Measurements from ENCODE around the gene CACUL1. TPM values are rescaled to one million over a fixed set of nuclear protein-coding genes. Genes with fewer than 3 reads are reported as not detected.

Gene CACUL1
- total and polyA plus RNA-seq, 2 donors (not counting 3 experiments of a cell fraction or from before 2014, with no cell fraction given): 6.0 to 35.1 TPM

DNA sequence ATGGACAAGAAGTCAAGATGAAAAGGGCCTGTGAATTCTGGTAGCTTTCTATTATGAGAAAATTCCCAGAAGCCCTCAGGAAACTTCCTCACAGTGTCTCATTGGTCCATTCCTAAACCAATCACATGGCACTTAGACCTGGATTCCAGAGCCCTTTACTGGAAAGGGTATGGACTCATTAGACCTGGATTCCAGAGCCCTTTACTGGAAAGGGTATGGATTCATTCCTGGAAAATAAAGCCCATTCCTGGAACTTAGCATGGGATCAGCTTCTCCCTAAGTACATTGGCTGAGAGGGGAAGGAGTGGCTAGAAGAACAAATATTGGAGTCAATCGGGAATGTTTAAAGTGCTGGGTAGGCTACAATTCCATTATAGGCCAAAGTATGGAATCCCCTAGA is 3.7 kb upstream of the CACUL1 start:
- no peaks in the 10 kb centered on the region for H3K36me3 ChIP-seq (ENCODE audit: control insufficient read depth in 2 of 2, extremely low read depth in 1 of 2, insufficient read depth in 2 of 2, low read length in 2 of 2)
- peaks cover 9% of the 10 kb centered on the region for H3K79me2 ChIP-seq (ENCODE audit: control insufficient read depth, insufficient read depth, low read length)
- no peak for FAIRE-seq
- ChIA-PET CTCF (interaction anchor here (1.2 kb wide), 1 partner anchor 37 kb away, joined by 5 read pairs; no protein-coding TSS in a partner anchor), POLR2A (no interaction called here)
- dilution Hi-C loops (cut with MboI; ENCODE audit: extremely low pct_ligation_motif_present, low sequenced_read_pairs) (no loop called here), intact Hi-C loops (cut with micrococcal nuclease) (loop anchor here (10.0 kb wide), 3 partner anchors 414 to 1384 kb away; partner anchors contain the start of genes FAM204A and PDZD8)
- H3K27ac ChIP-seq (ENCODE audit: insufficient read depth, low read depth, low read length): no peak overlapping the region
- no peak overlapping the region for H2AFZ ChIP-seq (ENCODE audit: low read depth, low read length)
- DNase-seq (ENCODE audit: low read depth, low spot score): no peak
- no peaks in the 10 kb centered on the region for H3K9me1 ChIP-seq (replicated peaks; ENCODE audit: control insufficient read depth, extremely low read depth, insufficient read depth, low read length)
- peaks cover 2% of the 10 kb centered on the region in 2 experiments for H3K27me3 ChIP-seq (ENCODE audit: control insufficient read depth in 2 of 2, insufficient read depth in 2 of 2, low read length in 2 of 2)
- no TSS peak for BruUV-seq (replicated peaks)
- peaks cover 1% of the 10 kb centered on the region for H3K4me1 ChIP-seq (ENCODE audit: control insufficient read depth, extremely low read depth, insufficient read depth, low read length)
- no peak overlapping the region for H3K4me3 ChIP-seq (replicated peaks in 1 of 3; ENCODE audit: insufficient read depth in 1 of 3, low read depth in 1 of 3, low read length in 3 of 3)
- no peak overlapping the region for H3K9ac ChIP-seq (replicated peaks; ENCODE audit: extremely low read depth, insufficient read depth, low read length)
- H4K20me1 ChIP-seq (replicated peaks; ENCODE audit: control insufficient read depth, extremely low read depth, insufficient read depth, low read length): no peaks in the 10 kb centered on the region
- no peak overlapping the region for H3K4me2 ChIP-seq (ENCODE audit: insufficient read depth, low read length)
- no peaks in the 10 kb centered on the region for H3K9me3 ChIP-seq (replicated peaks; ENCODE audit: control insufficient read depth, insufficient read depth, low read length)
- no peak for TF ChIP-seq POLR2A (IDR thresholded peaks at IDR 0.05; ENCODE audit: low read depth, low read length)
- no peak for TF ChIP-seq JUN (IDR thresholded peaks at IDR 0.05; ENCODE audit: borderline replicate concordance, insufficient read depth, insufficient read length, low read depth)
- TF ChIP-seq MYC (IDR thresholded peaks at IDR 0.05; ENCODE audit: low read depth, low read length): no peak
- no peak for TF ChIP-seq GATA2 (IDR thresholded peaks at IDR 0.05; ENCODE audit: insufficient read depth, insufficient read length, low read depth, low read length)
- no peak for TF ChIP-seq EZH2 (IDR thresholded peaks at IDR 0.05; ENCODE audit: borderline replicate concordance, low read depth, low read length, severe bottlenecking)
- no peak for TF ChIP-seq FOS (IDR thresholded peaks at IDR 0.05; ENCODE audit: borderline replicate concordance, insufficient read depth, low read length)

DNA sequence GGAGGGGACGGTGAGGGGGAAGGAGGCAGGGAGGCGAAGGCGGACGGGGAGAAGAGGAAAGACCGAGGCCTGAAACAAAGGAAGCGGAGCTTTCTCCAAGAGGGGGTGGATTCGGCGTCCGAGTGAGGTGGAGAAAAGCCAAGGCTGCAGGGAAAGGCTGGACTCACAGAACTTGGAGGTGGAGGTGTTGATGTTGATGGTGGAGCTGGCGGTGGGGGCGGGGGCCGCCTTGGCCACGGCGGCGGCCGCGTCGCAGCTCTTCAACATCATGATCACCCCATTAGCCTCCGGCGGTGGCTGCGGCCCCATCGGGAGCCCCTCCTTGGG is 578 bp downstream of the CACUL1 start:
- peak overlapping the region; percentile 55 to 96 (median 84) for H3K4me3 ChIP-seq (replicated peaks in 1 of 3; ENCODE audit: insufficient read depth in 1 of 3, low read depth in 1 of 3, low read length in 3 of 3)
- peak; percentile 63 for DNase-seq (ENCODE audit: low read depth, low spot score)
- peaks cover 13% of the 10 kb centered on the region for H3K4me1 ChIP-seq (ENCODE audit: control insufficient read depth, extremely low read depth, insufficient read depth, low read length)
- peak overlapping the region; percentile 96 for H3K4me2 ChIP-seq (ENCODE audit: insufficient read depth, low read length)
- TF ChIP-seq JUN (IDR thresholded peaks at IDR 0.05; ENCODE audit: borderline replicate concordance, insufficient read depth, insufficient read length, low read depth): no peak
- no peak for TF ChIP-seq MAX (IDR thresholded peaks at IDR 0.05; ENCODE audit: insufficient read depth, insufficient read length)
- no peak for TF ChIP-seq POLR2AphosphoS5 (IDR thresholded peaks at IDR 0.05; ENCODE audit: insufficient read depth, low read depth, low read length)
- no peak for TF ChIP-seq CTCF (IDR thresholded peaks at IDR 0.05; ENCODE audit: extremely low read depth in 1 of 2, insufficient read depth in 1 of 2, low read depth in 1 of 2, low read length in 2 of 2)
- TF ChIP-seq GATA2 (IDR thresholded peaks at IDR 0.05; ENCODE audit: insufficient read depth, insufficient read length, low read depth, low read length): no peak
- peak overlapping the region; percentile 42 for H3K27ac ChIP-seq (ENCODE audit: insufficient read depth, low read depth, low read length)
- peaks cover 0 to 2% of the 10 kb centered on the region in 2 experiments for H3K27me3 ChIP-seq (ENCODE audit: control insufficient read depth in 2 of 2, insufficient read depth in 2 of 2, low read length in 2 of 2)
- H3K9me3 ChIP-seq (replicated peaks; ENCODE audit: control insufficient read depth, insufficient read depth, low read length): no peaks in the 10 kb centered on the region
- intact Hi-C loops (cut with micrococcal nuclease) (loop anchor here (1.0 to 10.0 kb wide), 6 partner anchors 8 to 1379 kb away; partner anchors contain the start of genes FAM204A, NANOS1 and PDZD8), dilution Hi-C loops (cut with MboI; ENCODE audit: extremely low pct_ligation_motif_present, low sequenced_read_pairs) (no loop called here)
- no TSS peak for BruUV-seq (replicated peaks)
- POLR2A ChIA-PET: interaction anchor here (0.5 to 1.2 kb wide), 2 partner anchors 16 to 24 kb away, joined by 3 read pairs; no protein-coding TSS in a partner anchor
- H3K36me3 ChIP-seq (ENCODE audit: control insufficient read depth in 2 of 2, extremely low read depth in 1 of 2, insufficient read depth in 2 of 2, low read length in 2 of 2): no peaks in the 10 kb centered on the region
- H4K20me1 ChIP-seq (replicated peaks; ENCODE audit: control insufficient read depth, extremely low read depth, insufficient read depth, low read length): peaks cover 2% of the 10 kb centered on the region
- no peaks in the 10 kb centered on the region for H3K9me1 ChIP-seq (replicated peaks; ENCODE audit: control insufficient read depth, extremely low read depth, insufficient read depth, low read length)
- CTCF ChIA-PET: interaction anchor here (1.2 to 3.5 kb wide), 8 partner anchors 20 to 275 kb away, joined by 3 to 24 read pairs (median 4); partner anchors contain the start of gene NANOS1
- FAIRE-seq: no peak
- peak overlapping the region; percentile 71 for H3K9ac ChIP-seq (replicated peaks; ENCODE audit: extremely low read depth, insufficient read depth, low read length)
- peak overlapping the region; percentile 62 for H2AFZ ChIP-seq (ENCODE audit: low read depth, low read length)
- H3K79me2 ChIP-seq (ENCODE audit: control insufficient read depth, insufficient read depth, low read length): peaks cover 48% of the 10 kb centered on the region
